Stimulated activated CD4-positive, alpha-beta T cell treated with anti-CD3 and anti-CD28 coated beads, Interleukin-2, amount 100 ng/mL, for 4 hours (primary cell): ENCODE data around the gene PEMT.

Experiments used
- DNase-seq: peaks from one replicate; pipeline ENCODE4 v3.0.0-alpha.2; 2020; ENCODE audit warnings: low read depth

PEMT gene

GRCh38 chr17:17503566-17504130 lies 87.9 kb downstream of the PEMT start:
- DNase-seq = no peak

GRCh38 chr17:17502741-17503565 lies 88.6 kb downstream of the PEMT start:
- DNase-seq = no peak

DNA sequence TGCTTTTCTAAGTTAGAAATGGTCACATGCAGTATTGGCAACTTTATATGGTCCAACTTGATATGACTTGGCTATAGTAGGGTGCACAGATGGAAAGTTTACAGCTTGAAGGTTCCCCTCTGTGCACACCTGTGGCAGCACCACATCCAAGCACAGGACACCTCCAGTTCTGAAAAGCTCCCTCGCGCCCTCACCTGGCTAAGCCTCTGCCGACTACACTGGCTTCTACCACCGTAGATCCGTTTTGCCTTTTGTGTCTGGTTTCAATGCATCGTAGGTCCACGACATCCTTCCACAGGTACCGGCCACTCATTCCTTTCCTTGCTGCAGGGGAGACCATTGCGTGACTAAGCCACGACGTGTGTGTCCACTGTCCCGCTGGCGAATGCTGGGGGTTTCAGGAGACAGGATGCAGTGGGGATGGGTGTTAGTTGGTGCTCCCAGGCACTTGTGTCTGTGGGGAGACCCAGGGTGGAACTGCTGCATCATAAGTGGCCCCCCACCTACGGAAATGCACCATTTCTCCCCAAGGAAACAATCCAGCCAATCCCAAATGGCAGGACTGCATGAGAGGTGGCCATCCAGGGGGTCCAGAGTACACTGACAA lies 90.4 kb downstream of the PEMT start:
- DNase-seq = no peak

DNA sequence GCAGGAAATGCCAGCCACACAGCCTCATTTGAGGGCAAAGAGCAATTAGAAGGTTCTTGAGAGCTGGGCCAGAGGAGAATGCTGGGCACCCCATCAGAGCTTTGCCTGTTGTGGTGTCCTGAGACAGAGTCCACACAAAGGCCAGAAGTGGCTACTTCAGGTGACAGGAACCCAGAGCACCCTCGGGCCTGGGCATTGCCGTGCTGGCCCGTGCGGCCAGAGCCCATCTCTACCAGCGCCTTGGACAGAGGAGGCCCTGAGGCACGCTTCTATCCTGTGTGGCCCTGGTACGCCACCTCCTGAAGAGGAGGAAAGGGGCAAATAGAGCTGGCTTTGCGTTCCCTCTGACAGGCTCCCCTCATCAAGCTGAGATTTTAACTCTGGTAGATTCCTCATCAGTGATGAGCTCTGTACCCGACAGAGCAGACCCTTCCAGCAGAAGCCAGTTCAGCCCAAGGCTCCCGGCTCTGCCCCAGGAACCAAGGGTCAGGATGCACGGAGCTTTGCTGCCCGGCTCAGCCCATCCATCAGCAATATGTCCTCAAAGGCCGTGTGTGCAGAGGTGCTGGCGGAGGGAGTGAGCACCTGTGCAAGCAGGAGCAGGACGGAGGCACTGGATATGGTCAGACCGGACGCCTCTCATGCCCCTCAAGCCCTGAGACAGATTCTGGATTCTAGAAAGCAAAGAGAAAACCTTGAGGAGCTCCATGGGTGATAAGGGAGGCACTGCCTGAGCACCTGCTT lies 91.9 kb downstream of the PEMT start:
- no peak for DNase-seq

DNA sequence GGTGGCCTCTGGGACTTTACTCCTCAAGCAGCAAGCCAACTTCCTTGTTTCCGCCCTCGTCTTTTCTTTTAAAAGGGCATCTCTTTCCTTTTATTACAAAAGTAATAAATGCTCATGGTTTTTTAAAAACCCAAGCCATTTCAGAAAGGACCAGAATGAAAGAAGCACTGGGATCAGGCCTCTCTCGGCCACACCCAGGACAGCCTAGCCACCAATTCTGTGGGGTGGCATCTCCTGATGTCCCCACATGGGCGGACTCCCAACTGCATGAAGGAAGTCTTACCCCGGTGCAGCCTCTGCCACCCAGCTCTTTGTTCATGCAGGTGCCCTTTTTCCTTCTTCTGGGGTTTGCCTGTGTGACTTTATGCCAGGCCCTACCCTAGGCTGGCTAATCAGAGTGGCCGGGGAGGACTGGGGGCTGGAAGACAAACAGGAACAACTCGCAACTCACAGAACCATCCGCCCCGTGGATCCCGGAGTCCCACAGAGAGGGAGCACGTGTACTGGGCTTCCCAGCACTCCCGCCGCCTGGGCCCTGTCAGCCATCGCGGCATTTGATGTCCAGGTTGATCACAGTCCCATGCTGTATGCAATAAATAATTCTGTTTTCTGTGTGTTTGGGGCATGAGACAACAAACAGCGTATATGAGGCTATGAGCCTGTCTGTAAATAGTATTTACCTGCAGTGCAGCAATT lies 92.8 kb downstream of the PEMT start:
- no peak for DNase-seq

DNA sequence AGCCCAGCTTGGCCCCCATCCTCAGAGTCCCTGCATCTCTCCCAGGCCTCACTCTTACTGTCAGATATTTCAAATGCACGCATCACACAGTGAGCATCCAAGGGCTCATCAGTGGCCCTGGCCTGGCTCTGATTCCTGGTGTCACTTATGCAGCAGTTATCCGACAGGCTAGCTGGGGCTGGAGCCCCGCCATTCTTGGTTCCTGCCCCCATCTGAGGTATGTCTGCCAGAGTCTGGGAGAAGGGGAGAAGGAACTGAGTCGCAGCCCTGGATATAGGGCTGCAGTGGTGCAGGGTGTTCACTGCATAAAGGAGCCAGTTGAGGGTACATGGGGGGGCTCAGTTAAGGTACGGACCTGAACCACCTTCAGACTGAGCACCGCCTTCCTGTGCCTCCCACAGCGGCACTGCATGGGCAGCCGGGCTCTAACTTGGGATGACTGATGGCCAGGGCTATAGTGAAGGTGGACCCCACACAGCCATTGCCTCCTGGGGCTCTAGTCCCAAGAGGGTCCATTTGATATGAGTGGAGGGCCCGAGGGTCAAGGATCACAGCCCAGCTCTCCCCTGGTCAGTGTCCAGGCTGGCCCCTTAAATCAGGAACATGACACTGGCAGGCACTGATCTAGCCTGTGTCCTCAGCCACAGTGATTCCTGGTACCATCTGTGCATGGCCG lies 93.5 kb downstream of the PEMT start:
- DNase-seq = no peak

- no peak for DNase-seq
Observed at GRCh38 chr17:17497065-17497844, 94.3 kb downstream of the PEMT start.

GRCh38 chr17:17496189-17497064 lies 95.1 kb downstream of the PEMT start, which contains the start of gene RASD1:
Gene RASD1 (minus strand): TSS chr17:17496395. CDS start chr17:17496181, 214 bp downstream.
- DNase-seq = peak; percentile 72

GRCh38 chr17:17495536-17496188 lies 95.8 kb downstream of the PEMT start:
- DNase-seq = no peak

GRCh38 chr17:17494870-17495535 lies 96.5 kb downstream of the PEMT start:
- no peak for DNase-seq

DNA sequence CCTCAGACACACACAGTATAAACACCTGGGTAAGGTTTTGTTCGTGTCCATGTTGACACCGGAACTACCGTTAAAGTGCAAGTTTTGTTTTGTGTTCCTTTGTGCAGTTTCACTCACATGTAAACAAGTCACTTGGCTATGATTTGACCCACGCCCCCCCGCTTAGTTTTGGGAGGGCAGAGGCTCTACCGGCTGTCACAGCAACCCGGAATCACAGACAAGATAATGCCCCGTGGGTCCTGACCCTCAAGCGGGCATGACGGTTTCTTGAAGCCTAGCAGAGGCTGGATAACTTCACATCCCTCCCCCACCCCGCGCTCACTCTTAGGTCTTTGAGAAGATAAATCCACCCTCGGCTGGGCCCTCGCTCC lies 97.0 kb downstream of the PEMT start:
- no peak for DNase-seq

- no peak for DNase-seq
Observed at GRCh38 chr17:17493986-17494466, 97.5 kb downstream of the PEMT start.

- no peak for DNase-seq
Observed at GRCh38 chr17:17493249-17493985, 98.1 kb downstream of the PEMT start.

GRCh38 chr17:17492571-17492970 lies 98.9 kb downstream of the PEMT start:
- no peak for DNase-seq

- no peak for DNase-seq
Observed at GRCh38 chr17:17492085-17492484, 99.4 kb downstream of the PEMT start.

- no peak for DNase-seq
Observed at GRCh38 chr17:17491546-17491988, 99.9 kb downstream of the PEMT start.

- no peak for DNase-seq
Observed at GRCh38 chr17:17491031-17491471, 100.5 kb downstream of the PEMT start.
